NCI-H2107 (cell line): Measurements from ENCODE around the gene SULF2.
"Not testable (repeated sequence)": the region's sequence is repeated elsewhere in the genome, so short reads cannot be mapped to it uniquely, and the experiment has no call there.

Experiments used
- DNase-seq: peaks from one replicate; lab custom pipeline; 2025; lab: John Stamatoyannopoulos, UW

Gene SULF2

DNA sequence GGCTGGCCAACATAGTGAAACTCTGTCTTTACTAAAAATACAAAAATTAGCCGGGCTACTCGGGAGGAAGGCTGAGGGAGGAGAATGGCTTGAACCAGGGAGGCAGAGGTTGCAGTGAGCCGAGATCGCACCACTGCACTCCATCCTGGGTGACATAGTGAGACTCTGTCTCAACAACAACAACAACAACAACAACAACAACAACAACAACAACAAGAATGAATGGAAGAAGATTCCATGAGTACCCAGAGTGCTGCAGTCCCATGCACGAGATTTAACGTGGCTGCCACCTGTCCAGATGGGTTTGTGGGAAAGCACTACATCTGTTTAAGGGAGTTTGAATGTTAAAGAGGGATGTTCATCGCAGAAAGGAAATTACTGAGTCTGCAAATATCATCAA is 19.7 kb upstream of the SULF2 start:
- not testable (repeated sequence) for DNase-seq

DNA sequence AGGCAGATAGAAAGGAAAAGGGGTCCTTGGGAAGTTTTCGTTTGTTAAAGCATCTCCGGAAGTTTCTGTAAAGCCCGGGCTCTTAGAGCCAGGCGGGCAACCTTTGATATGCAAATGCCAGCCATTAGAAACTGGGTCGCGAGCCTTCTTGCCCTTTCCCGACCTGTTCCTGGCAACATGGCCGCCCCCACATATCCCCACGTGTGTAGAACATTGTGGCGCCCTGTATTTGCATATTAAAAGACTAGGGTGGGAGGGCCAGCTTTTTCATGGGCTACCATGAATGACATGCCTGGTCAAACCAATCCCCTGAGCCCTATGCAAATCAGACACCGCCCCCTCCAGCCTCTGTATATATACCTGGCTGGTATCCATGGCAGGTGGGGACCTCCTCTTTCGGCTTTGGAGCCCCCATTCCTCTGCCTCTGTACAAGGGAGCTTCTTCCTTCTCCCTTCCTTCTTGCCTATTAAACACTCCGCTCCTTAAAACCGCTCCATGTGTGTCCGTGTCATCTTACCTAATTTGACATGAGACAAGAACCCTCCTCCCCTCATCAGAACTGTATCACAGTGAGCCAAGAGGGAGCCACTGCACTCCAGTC is 19.0 kb upstream of the SULF2 start:
- DNase-seq, result not testable (repeated sequence)

GRCh38 chr20:47802975-47803374 is 17.7 kb upstream of the SULF2 start:
- DNase-seq, result no peak

- DNase-seq, result no peak
Observed at GRCh38 chr20:47802226-47802920, 17.1 kb upstream of the SULF2 start.

DNA sequence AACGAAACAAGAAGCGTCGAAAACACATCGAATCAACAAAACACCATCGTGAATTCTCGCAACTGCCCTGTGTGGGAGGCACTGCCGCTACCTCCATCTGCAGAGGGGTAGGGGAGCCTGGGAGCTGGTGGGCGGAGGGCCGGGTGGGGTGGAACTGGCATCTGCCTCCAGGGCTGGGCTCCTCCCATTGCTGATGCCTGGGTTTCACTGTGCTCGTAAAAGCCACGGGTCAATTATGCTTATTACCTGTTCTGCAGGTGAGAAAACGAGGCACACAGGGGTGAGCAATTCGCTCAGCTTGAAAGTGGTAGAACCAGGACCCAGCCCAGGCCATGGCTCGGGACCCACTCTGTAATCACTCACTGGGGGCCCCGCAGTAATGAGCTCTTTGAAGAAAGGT is 16.5 kb upstream of the SULF2 start:
- DNase-seq, result no peak

- DNase-seq, result no peak
Observed at GRCh38 chr20:47801079-47801478, 15.8 kb upstream of the SULF2 start.

GRCh38 chr20:47800623-47801022 is 15.3 kb upstream of the SULF2 start:
- DNase-seq, result no peak

GRCh38 chr20:47799116-47799715 is 13.9 kb upstream of the SULF2 start:
- DNase-seq, result no peak

GRCh38 chr20:47796971-47797370 is 11.7 kb upstream of the SULF2 start:
- DNase-seq, result no peak

DNA sequence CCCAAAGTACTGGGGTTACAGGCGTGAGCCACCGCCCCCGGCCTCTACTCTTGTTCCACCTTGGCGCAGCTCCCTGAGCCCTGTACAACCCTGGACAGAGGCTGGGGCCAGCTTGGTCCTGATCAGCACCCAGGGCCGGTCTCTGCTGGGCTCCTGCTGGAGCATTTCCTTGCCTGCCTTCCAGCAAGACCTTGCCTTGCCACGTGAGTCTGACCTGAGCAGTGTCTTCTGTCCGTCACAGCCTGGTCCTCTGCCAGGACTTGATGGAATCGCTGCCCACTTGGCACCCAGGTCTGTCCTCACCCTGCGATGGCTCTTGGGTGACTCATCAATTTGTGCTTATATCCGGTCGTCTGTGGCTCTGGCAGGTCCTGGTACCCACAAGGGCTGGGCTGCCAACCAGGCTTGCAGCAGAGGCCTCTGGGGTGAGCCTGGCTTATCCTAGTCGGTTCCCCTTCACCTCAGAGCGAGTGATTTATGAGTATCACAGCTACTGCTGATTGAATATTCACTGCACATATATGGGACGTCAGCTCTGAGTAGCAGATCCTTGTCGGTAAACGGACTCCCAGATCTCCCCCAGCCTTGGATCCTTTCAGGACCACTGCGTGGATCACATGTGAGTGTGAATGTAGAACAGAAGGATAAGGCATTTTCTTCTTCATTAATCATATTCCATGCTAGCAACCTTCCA is 10.1 kb upstream of the SULF2 start:
- DNase-seq, result no peak

- not testable (repeated sequence) for DNase-seq
Observed at GRCh38 chr20:47794264-47794663, 9.0 kb upstream of the SULF2 start.

DNA sequence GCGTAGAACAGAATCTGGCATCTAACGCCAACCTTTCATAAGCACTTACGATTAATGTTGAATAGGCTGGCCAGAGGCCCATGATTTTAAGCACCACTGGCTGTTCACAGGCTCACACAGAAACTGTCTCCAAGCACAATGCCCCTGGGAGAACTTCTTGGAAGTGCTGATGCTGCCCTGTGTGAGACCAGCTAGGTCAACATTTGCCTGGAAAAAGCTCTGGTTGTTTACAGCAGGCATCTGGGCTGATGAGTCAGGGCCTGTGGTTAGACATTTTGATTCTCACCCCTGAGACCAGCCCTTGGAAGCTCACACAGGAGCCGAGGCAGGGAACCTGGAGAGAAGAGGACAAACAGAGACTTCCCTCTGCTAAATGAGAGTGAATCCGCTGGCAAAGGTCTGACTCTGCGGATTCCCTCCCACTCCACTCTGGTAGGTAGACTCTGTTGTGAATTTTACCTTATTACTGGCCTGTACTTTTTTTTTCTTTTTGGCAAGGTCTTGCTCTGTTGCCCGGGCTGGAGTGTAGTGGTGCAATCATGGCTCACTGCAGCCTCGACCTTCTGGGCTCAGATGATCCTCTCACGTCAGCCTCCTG is 6.8 kb upstream of the SULF2 start:
- DNase-seq, result no peak

GRCh38 chr20:47791084-47791599 is 5.9 kb upstream of the SULF2 start:
- no peak for DNase-seq

- DNase-seq, result no peak
Observed at GRCh38 chr20:47790580-47790965, 5.3 kb upstream of the SULF2 start.

- no peak for DNase-seq
Observed at GRCh38 chr20:47789764-47790579, 4.7 kb upstream of the SULF2 start.

GRCh38 chr20:47789081-47789763 is 3.9 kb upstream of the SULF2 start:
- DNase-seq, result no peak

DNA sequence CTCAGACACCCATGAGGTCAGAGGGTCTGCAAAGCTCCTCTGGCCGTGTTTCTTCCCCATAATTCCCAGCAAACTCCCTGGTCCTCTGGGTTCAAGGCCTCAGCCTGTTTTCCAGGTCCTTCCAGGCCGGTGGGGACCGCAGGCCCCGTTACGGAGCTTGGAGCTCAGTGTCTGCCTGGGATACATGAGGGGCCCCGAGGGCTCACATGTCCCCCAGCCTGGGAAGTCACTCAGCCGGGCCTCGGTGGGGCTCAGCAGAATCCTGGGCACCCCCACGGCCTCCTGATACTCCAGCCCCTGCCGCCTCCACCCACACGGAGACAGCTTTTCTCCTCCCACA is 3.4 kb upstream of the SULF2 start:
- no peak for DNase-seq

GRCh38 chr20:47786765-47787107 is 1.5 kb upstream of the SULF2 start:
- no peak for DNase-seq

- DNase-seq, result no peak
Observed at GRCh38 chr20:47785854-47786764, 828 bp upstream of the SULF2 start.
